Neural progenitor cell (in vitro differentiated cells): ENCODE measurements around the gene JMJD7.

Experiments used
- EZH2 ChIP-seq: fragments of 200-600 bp; sonication (generic); IDR thresholded peaks from 2 replicates; pipeline ENCODE4 v1.6.1; 2017; ENCODE audit warnings: antibody characterized with exemption, mild to moderate bottlenecking, moderate library complexity
- TF ChIP-seq, protein P1 (sequence below): fragments of 200-600 bp; sonication (generic); IDR thresholded peaks from 2 replicates; pipeline ENCODE4 v1.5.1; 2017; ENCODE audit warnings: antibody characterized with exemption, mild to moderate bottlenecking

DNA sequence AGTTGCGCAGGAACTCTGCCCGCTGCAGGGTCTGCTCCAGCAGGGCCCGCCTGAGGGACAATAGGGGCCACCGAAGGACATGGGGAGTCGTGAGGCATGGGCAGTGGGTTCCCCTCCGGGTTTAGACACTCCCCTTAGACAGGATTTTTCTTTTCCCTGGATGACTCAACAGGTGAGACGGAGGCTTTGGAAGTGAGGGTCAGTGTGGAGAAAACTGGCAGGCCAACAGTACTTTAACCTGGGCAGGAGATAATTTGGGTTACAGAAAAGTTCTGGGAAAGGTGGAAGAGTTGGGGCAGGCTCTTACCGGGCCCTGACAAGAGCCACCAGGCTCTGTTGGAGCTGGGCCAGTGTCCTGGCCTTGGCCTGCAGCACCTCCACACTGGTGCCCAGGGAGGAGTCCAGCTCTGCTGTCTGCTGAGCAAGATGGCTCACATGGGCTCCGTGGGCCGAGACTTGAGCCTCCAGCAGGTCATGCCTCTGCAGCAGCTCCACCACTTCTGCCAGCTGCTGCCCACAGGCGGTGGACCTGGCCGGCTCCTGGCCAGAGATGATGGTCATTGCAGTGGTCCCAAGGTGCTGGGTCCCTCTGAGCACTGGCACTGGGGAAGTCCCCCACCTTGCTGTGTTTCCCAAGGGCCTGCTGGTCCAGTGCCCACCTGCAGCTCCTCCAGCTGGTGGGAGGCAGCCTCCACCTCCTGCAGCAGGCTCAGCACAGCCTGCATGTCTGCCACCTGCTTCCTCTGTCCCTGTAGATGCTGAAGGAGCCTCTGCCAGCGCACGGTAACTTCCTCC is 55.0 kb downstream of the JMJD7 start:
- TF ChIP-seq, protein P1, sequence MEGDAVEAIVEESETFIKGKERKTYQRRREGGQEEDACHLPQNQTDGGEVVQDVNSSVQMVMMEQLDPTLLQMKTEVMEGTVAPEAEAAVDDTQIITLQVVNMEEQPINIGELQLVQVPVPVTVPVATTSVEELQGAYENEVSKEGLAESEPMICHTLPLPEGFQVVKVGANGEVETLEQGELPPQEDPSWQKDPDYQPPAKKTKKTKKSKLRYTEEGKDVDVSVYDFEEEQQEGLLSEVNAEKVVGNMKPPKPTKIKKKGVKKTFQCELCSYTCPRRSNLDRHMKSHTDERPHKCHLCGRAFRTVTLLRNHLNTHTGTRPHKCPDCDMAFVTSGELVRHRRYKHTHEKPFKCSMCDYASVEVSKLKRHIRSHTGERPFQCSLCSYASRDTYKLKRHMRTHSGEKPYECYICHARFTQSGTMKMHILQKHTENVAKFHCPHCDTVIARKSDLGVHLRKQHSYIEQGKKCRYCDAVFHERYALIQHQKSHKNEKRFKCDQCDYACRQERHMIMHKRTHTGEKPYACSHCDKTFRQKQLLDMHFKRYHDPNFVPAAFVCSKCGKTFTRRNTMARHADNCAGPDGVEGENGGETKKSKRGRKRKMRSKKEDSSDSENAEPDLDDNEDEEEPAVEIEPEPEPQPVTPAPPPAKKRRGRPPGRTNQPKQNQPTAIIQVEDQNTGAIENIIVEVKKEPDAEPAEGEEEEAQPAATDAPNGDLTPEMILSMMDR, result no peak
- TF ChIP-seq EZH2, result peak; percentile 21
